Activated T-cell treated with anti-CD3 and anti-CD28 coated beads, Interleukin-2, amount 50 U/mL, for 1 hour (primary cell): Measurements from ENCODE around the gene INPP5F.
"Not testable (repeated sequence)": the region's sequence is repeated elsewhere in the genome, so short reads cannot be mapped to it uniquely, and the experiment has no call there.

ENCODE experiments used
- DNase-seq: peaks from one replicate; pipeline ENCODE4 v3.0.0-alpha.2; 2020

INPP5F gene

DNA sequence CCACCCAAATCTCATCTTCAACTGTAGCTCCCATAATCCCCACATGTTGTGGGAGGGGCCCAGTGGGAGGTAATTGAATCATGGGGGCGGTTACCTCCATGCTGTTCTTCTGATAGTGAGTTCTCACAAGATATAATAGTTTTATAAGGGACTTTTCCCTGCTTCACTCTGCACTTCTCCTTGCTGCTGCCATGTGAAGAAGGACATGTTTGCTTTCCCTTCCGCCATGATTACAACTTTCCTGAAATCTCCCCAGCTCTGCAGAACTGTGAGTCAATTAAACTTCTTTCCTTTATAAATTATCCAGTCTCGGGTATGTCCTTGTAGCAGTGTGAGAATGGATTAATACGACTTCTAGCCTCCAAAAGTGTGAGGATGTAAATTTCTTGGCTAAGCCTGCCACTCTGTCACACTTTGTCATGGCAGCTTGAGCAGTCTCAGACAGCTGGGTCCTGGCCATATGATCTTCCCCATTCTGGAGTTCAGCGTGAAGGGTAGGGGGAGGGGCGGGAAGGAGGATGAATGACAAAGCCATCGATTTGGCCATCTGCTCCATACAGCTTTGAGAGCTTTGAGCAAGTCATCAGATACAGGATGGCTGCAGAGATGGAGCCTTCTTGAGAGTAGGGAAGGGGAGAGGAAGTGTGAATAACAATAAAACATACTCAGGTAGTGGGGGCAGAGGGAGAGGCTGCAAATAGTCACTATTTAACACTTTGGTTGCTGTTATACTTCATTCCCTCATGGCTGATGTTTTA lies 19.1 kb upstream of the INPP5F start:
- no peak for DNase-seq

DNA sequence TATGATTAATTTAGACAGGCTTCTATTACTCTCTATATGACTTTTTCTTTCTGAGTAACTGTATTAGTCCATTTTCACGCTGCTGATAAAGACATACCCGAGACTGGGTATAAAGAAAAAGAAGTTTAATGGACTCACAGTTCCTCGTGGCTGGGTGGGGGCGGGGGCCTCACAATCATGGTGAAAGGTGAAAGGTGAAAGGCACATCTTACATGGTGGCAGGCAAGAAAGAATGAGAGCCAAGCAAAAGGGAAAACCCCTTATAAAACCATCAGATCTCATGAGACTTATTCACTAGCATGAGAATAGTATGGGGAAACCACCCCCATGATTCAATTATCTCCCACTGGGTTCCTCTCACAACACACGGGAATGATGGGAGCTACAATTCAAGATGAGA lies 18.5 kb upstream of the INPP5F start:
- not testable (repeated sequence) for DNase-seq

DNA sequence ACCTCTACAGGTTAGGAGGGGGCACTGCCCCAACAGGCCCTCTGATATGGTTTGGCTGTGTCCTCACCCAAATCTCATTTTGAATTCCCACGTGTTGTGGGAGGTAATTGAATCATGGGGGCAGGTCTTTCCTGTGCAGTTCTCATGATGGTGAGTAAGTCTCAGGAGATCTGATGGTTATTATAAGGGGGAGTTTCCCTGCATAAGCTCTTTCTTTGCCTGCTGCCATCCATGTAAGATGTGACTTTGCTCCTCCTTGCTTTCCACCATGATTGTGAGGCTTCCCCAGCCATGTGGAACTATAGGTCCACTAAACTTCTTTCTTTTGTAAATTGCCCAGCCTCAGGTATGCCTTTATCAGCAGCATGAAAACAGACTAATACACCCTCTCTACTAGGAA lies 14.9 kb upstream of the INPP5F start:
- not testable (repeated sequence) for DNase-seq

DNA sequence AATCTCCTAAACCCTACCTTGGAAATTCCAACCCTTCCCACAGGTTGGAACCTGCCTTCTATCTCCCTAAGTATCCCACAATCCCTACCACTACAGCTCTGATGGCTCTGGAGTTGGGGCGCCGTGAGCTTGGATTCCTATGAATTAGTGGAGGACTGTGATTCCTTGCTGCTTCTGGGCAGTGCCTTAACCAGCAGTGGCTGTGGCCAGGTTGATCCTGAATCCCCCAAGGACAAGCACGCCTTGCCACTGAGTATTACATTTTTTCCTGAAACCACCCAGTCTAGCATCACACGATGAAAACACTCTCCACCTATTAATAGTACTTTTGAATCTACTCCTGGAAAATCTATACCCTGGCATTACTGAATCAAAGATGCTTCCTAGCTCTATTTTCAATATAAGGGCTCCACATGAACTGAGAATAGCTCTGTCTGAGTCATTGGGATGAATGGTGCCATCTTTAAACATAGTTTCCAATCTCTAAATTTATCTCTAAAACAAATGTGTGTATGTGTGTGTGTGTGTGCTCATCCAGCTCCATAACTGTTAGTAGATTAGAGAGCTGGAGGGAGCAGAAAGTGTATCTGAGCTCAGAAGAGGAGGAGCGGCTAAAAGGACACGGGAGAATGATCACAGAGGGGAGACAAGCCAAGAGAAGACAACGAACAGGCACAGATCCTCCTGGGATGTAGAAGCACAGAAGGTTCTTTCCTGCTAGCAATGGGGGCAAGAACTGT lies 11.9 kb upstream of the INPP5F start:
- DNase-seq = no peak

DNA sequence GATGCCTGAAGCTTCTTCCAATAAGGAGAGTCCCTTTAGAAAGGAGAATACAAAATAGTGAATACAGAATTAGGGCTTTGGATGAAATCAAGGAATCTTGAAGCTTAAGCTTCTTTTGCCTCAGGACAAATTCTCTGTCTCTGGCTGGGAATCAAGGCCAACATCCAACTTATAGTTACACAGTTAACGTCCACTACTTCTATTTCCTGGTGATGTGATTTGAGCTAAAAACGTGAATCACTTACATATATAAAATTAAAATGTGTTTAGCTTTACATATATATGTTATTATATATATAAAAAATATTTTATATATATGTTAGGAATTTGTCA lies 11.4 kb upstream of the INPP5F start:
- DNase-seq = no peak

DNA sequence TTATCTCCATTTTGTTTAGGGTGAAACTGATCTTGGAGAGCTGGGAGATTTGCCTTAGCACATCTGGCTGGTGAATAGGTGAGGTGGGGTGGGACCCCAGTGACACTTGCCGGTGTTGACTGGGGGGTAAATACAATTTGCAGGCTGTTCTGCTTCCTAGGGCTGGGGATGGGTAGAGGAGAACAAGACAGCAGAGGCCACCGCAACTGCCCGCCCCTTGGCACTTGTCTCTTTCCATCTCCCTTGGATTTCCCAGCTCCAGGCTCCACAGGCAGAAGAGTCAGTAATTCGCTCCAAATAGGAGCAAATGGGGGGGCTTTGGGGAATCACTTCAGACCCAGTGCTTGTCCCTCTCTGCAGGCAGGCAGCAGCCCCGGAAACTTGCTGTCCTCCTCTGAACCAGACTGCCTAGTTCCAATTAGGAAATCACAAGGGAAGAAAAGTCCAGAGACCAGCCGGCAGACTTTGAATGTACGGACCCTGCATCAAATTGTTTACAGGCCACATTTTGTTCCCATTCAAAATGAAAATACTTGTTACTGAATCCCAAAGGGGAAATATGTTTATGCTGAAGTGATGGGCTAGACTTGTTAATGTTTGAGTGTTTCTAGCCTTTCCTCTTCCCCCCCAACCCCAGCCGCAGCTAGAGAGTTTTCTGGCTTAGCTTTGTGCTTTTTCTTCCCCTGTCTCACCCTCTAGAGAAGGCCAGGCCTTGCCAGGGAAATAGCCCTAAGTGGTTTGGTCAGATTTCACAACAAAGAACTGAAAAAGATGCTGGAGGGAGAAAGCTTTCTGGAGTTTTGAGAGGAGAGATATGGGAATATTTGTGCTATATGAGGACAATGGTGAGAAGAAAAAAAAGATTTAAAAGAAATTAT lies 10.0 kb upstream of the INPP5F start:
- DNase-seq = no peak

DNA sequence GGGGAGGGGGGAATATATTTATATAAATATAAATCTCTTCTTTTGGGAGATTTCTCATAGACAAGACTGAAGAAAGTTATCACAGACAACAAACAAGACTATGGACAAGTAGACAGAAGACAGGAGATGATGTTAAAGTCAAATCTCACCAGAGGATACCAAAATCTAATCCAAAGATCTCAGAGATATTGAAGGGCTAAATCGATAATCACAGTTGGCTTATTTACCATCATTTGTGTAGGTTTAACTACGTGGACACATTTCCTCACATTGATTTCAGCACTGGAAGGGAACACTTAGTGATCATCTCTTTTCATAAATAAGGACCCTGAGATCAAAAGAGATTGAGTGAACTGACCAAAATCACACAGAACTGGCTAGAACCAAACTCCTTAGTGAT lies 2.7 kb upstream of the INPP5F start:
- no peak for DNase-seq

DNA sequence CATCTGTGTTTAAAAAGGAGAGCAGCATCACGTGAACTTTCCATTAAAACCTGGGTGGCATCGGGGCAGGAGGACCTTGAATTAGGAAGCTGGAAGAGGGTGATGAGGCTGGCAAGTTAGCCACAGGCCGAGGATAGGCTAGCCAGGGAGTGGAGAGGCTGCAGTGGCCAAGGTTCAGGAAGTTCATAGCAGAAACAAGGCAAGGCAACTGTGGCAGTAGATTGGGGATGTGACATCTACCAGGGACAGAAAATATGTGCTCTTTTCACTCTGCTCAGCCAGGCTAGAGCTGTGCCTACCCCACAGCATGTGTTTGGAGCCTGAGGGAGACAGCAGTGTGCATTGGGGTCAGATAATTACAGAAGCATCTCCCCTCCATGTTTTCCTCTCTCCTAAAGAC lies 2.2 kb upstream of the INPP5F start:
- DNase-seq = no peak

DNA sequence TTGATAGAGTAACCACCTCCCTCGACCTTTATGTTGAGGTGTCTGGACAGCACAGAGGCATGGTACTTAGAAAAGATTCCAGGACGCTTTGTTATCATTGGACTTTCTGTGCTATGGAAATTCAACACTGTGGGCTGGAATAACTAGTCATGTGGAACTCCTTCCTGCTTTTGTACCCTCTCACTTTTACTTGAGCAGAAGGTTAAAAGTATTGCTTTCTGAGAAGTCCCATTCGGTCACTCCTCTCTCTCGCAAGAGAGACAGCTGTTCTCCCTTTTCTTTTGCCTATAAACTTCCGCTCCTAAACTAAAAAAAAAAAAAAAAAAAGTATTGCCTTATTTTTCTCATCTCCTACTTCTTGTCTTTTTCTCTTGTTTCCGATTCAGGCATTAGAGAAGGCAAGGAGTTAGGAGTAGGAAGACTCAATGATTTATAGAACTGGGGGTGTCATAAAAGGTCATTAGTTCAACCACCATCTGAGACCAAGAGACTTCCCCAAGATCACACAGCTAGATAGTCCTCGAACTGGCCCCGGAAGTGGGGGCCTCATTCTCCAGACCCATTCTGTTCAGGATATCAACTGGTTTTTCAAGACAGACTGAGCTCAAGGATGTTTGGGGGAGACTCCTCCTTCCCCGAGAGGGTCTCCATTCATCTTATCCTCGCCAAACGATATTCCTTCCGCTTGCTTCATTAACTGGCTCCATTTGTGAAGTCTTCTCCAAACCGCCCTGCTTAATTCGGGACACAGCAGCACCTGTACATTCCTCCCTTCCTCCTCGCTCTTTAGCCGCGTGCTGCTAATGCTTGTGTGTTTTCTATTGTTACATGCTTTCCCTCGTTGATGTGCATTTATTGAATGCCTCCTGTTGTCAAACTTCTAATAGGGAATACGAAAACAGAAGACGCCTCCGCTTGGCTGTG lies 995 bp upstream of the INPP5F start:
- no peak for DNase-seq

DNA sequence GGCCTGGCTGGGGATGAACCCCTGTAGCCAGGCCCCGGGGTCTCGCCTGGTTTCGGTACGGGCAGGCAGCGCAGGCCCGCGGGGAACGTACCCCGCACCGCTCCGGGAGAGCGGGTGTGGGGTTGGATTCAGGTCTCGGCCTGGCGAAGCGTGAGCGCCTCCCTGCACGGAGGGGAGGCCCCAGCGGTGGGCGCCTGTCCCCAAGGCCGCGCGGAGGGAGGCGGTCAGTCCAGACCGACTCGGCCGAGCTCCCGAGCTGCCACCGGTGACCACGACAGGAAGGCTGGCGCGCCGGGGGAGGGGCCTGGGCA lies 378 bp upstream of the INPP5F start:
- DNase-seq = no peak

DNA sequence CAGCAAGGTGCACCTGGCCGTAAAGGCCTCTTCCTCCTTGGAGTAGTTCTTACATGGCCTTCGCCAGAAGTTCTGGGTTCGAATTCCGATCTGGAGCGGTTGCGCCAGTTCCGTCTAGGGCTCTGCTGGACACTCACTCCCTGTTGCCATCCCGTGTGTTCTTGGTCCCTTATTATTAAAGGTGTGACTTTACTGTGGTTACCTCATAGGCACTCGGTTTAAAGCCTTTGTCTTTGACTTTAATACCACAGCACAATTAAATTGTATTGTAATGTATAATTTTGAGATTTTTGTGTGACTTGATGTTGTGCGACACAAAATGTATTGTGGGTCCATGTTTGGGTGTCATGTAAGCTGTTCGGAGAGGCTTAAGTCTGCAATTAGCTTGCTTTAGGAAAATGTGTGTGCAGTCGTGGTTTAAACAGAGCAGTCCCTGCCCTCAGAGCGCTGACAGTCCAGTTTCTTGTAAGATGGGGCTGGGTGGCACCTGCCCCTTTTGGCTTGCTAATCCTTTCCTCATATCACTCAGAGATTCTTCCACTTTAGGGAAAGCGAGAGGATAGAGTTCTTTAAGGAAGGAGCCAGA lies 919 bp downstream of the INPP5F start:
- no peak for DNase-seq

DNA sequence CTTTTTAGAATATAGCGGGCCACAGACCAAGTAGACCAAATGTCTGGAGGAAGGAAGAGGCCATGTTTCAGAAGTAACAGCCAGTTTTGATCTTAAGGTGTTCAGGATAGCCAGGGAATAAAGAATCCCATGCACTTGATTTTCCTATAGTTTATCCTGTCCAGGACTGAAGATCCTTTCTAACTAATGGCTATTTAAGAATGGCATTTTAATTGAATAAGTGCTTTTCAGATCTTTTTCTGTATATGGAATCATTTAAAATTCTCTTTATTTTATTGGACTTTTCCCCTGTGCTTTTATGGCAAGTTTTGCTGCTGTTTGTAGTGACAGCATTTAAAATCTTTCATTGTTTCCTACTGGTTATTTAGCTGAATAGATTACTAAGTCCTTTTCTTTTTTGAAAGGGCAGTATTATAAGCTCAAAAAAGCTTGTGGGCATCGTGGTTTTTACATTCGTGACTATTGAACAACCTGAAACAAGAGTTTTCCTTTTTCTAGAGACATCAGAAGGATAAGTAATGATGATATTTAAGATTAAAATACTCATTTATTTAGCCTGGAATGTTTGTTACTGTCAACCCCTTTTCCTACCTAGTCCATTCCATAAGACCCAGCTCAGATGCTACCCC lies 2.4 kb downstream of the INPP5F start:
- DNase-seq = no peak

DNA sequence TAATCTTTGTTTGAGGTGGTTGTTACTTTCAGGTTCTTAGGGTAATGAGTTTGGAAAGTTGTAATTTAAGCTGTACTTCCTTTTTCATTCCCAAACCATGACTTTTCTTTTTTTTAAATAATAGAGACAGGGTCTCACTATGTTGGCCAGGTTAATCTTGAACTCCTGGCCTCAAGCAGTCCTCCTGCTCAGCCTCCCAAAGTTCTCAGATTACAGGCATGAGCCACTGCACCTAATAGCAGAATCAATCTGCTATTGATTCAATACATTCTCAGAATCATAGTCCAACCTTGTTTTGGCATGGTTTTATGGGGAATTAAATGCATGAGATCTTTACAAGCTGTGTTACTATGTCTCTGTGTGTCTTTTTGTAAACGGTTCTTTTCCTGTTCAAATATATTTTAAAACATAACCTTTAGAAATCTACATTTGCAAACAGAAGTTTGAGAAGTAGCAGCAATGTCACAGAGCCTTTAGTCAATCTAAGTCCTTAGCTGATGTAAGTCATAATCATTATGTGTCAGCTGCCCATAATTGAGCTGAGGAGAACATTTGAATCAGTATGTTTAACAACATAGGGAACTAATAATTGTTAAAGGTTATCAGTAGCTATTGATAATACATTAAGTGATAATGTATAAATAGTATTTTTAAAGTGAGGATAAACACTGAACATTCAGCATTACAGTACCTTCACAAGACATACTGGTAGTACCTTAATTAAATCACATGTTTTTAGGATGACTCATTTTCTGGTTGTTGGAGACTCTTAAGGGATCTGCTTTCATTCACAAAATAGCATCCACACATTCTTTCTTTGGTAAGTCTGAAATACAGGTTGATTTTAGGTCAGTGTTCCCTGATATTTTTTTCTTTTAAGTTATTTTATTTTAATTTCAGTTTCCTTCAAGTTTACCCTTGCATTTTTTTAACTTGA lies 8.8 kb downstream of the INPP5F start:
- DNase-seq = no peak

DNA sequence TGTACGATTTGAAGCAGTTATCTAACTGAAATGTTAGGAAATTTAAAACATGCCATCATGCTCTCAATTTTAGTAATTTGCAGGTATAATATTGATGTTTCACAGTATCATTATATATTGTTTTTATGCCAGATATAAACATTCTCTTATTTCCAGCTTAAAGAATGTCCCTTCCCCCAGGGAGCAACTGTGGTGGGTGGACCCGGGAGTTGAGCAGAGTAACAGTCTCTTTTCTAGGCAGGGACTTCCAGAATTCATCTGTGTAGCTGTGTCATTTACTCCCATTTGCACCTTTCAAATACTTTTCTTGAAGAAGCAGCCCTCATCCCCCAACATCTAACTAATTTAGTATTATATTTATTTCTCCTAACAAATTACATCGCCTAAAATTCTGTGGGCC lies 9.6 kb downstream of the INPP5F start:
- no peak for DNase-seq

DNA sequence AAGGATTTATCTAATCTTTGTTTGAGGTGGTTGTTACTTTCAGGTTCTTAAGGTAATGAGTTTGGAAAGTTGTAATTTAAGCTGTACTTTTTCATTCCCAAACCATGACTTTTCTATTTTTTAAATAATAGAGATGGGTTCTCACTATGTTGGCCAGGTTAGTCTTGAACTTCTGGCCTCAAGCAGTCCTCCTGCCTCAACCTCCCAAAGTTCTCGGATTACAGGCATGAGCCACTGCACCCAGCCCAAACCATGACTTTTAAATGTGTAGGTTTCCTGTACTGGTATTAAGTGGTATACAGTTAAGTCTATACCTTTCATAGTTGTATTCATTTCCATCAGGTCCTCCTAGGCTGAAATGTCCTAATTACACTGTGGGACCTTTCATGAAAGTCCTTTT lies 10.4 kb downstream of the INPP5F start:
- no peak for DNase-seq

DNA sequence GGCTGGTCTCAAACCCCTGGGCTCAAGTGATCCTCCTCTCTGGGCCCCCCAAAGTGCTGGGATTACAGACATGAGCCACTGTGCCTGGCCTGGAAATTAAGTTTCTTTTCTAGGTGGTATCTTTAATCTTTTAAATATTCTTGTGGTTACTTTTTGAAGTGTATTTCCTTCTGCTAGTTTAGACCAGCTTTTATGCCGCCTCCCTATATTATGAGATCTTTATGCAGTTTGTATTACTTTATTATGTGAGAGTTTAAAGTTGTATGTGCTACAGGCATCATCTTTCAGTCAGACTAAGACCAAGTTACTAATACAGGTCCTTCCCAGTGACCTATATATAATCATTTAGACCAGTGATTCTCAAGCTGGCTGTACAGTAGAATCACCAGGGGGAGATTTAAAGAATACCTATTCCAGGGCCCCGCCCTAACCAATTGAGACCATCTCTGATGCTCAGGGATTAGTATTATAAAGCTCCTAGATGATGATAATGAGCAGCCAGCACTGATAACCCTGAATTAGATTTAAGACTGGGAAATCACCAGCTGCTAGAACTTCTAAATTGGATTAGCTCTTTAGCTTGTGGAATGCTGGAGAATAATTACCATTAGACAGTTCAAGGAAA lies 11.3 kb downstream of the INPP5F start:
- no peak for DNase-seq

DNA sequence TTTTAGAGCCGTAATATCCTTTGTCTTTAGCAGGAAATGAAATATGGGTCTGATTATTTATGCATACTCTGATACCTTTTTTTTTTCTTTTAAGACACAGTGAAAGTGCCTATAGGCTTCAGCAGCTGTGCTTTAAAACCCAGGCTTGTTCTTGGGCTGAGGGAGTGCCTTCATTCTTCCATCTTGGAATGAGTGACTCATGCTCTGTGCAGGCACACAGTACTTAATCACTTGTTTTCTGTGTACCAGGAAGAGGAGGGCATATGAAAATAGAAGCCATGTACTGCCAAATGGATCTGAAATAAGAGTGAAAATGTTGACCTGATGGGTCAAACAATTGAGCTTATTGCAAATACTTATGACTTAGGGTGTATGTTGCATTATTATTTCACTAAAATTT lies 12.0 kb downstream of the INPP5F start:
- no peak for DNase-seq

DNA sequence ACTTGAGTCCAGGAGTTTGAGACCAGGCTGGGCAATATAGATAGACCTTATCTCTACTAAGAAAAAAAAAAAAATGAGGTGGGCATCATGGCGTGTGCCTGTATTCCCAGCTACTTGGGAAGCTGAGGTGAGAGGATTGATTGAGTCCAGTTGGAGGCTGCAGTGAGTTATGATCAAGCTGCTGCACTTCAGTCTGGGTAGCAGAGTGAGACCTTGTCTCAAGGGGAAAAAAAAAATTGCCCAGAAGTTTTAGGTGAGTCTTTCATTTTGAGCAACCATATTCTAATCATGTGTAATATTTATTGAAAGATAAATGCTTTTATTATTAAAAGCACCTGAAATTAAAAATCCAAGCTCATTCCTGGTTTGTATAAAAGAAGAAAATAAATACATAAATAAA lies 13.1 kb downstream of the INPP5F start:
- no peak for DNase-seq

DNA sequence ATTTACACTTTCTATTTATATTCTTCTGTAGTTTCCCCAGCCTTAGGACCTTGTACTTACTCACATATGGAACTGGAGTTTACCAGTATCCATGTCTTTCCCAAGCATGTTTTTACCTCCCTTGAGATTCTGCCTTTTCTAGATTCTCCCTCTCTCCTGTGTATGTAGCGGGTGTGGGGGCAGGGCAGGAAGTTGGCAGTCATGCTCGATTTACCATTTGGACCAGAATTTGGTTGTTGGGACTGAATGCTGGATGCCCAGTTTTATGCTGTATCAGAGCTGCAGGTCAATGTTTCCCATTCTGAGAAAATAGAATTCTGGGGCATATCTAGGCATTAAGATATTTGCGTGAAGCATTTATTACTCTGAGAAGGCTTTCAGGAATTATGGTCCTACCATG lies 14.2 kb downstream of the INPP5F start:
- DNase-seq = no peak

DNA sequence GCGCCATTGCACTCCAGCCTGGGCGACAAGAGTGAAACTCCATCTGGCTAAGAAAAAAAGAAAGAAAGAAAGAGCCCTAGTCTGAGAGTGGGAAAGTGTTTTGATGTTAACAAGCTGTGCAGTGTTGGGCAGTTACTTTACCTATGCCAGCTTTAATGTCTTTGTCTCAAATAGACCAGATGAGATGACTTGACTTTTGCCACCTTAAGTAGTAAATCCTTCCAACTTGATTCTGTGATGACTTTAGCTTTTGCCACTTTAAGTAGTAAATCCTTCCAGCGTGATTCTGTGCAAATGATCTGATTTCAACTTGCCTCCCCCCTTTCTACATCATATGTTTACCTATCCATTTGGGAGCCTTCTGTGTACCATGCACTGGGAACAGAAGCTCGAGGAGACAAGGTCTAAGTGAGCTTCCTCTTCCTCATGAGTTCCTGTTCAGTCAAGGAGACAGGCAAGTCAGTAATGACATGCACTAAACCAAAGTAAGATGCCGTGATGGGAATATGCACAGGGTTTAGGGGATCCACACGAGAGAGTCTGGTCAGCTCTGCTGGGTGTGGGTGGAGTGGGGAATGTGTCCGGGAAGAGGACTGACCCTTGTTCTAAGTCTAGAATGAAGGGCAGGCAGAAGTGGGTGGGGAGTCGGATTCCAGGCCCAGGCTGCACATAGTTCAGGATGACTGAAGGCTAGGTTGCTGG lies 17.2 kb downstream of the INPP5F start:
- DNase-seq = no peak
